HEK293 (cell line): ENCODE measurements around the gene MFAP1.

Experiments used
- GLIS2 ChIP-seq: fragments of 450-650 bp; formaldehyde crosslinking; IDR thresholded peaks from 2 replicates; pipeline ENCODE4 v1.5.1; 2016; ENCODE audit warnings: missing biosample characterization, missing genetic modification characterization
- KLF1 ChIP-seq: fragments of 450-650 bp; formaldehyde crosslinking; IDR thresholded peaks from 2 replicates; pipeline ENCODE4 v1.5.1; 2016; ENCODE audit warnings: missing biosample characterization, missing genetic modification characterization
- KLF8 ChIP-seq: fragments of 450-650 bp; formaldehyde crosslinking; IDR thresholded peaks from 2 replicates; pipeline ENCODE4 v1.5.1; 2016; ENCODE audit warnings: missing biosample characterization, missing genetic modification characterization
- REPIN1 ChIP-seq: fragments of 450-650 bp; formaldehyde crosslinking; IDR thresholded peaks from 2 replicates; pipeline ENCODE4 v1.5.1; 2017; ENCODE audit warnings: missing biosample characterization, missing genetic modification characterization, low read depth
- SCRT2 ChIP-seq: fragments of 450-650 bp; formaldehyde crosslinking; IDR thresholded peaks from 2 replicates; pipeline ENCODE4 v1.5.1; 2016; ENCODE audit warnings: missing biosample characterization, missing genetic modification characterization
- SP7 ChIP-seq: fragments of 450-650 bp; formaldehyde crosslinking; IDR thresholded peaks from 2 replicates; pipeline ENCODE4 v1.5.1; 2016; ENCODE audit warnings: missing biosample characterization, missing genetic modification characterization
- TCF7L2 ChIP-seq: IDR thresholded peaks from 2 replicates; pipeline ENCODE4 v1.6.1; 2011; ENCODE audit warnings: low read depth, mild to moderate bottlenecking, inconsistent platforms, low read length, moderate library complexity, borderline replicate concordance
- ZBTB48 ChIP-seq: fragments of 450-650 bp; formaldehyde crosslinking; IDR thresholded peaks from 2 replicates; pipeline ENCODE4 v1.5.1; 2016; ENCODE audit warnings: missing biosample characterization, missing genetic modification characterization
- ZBTB49 ChIP-seq: fragments of 450-650 bp; formaldehyde crosslinking; IDR thresholded peaks from 2 replicates; pipeline ENCODE4 v1.5.1; 2016; ENCODE audit warnings: missing biosample characterization, missing genetic modification characterization, low read depth
- ZBTB8A ChIP-seq: fragments of 450-650 bp; formaldehyde crosslinking; IDR thresholded peaks from 2 replicates; pipeline ENCODE4 v1.5.1; 2016; ENCODE audit warnings: missing biosample characterization, missing genetic modification characterization
- ZEB2 ChIP-seq: fragments of 450-650 bp; formaldehyde crosslinking; IDR thresholded peaks from 2 replicates; pipeline ENCODE4 v1.5.1; 2016; ENCODE audit warnings: missing biosample characterization, missing genetic modification characterization
- ZFHX2 ChIP-seq: fragments of 450-650 bp; formaldehyde crosslinking; conservative IDR thresholded peaks from 2 replicates; pipeline ENCODE4 v1.5.1; 2016; ENCODE audit warnings: missing biosample characterization, missing genetic modification characterization
- ZFP37 ChIP-seq: fragments of 450-650 bp; formaldehyde crosslinking; IDR thresholded peaks from 2 replicates; pipeline ENCODE4 v1.5.1; 2016; ENCODE audit warnings: missing biosample characterization, missing genetic modification characterization
- ZNF133 ChIP-seq: fragments of 450-650 bp; formaldehyde crosslinking; IDR thresholded peaks from 2 replicates; pipeline ENCODE4 v1.5.1; 2016; ENCODE audit warnings: missing biosample characterization, missing genetic modification characterization
- ZNF140 ChIP-seq: fragments of 450-650 bp; formaldehyde crosslinking; IDR thresholded peaks from 2 replicates; pipeline ENCODE4 v1.5.1; 2016; ENCODE audit warnings: missing biosample characterization, missing genetic modification characterization
- ZNF146 ChIP-seq: fragments of 450-650 bp; formaldehyde crosslinking; IDR thresholded peaks from 2 replicates; pipeline ENCODE4 v1.5.1; 2016; ENCODE audit warnings: missing biosample characterization, missing genetic modification characterization
- ZNF280D ChIP-seq: fragments of 450-650 bp; formaldehyde crosslinking; IDR thresholded peaks from 2 replicates; pipeline ENCODE4 v1.5.1; 2016; ENCODE audit warnings: missing biosample characterization, missing genetic modification characterization
- ZNF354C ChIP-seq: fragments of 450-650 bp; formaldehyde crosslinking; IDR thresholded peaks from 2 replicates; pipeline ENCODE4 v1.5.1; 2016; ENCODE audit warnings: missing biosample characterization, missing genetic modification characterization, low read depth, borderline replicate concordance
- ZNF473 ChIP-seq: fragments of 450-650 bp; formaldehyde crosslinking; IDR thresholded peaks from 2 replicates; pipeline ENCODE4 v1.5.1; 2017; ENCODE audit warnings: missing biosample characterization, missing genetic modification characterization
- ZNF529 ChIP-seq: fragments of 450-650 bp; formaldehyde crosslinking; IDR thresholded peaks from 2 replicates; pipeline ENCODE4 v1.5.1; 2017; ENCODE audit warnings: missing genetic modification characterization, missing biosample characterization; ENCODE audit not compliant: insufficient replicate concordance
- ZNF555 ChIP-seq: fragments of 450-650 bp; formaldehyde crosslinking; conservative IDR thresholded peaks from 2 replicates; pipeline ENCODE4 v1.5.1; 2017; ENCODE audit warnings: missing biosample characterization, mild to moderate bottlenecking, missing genetic modification characterization, inconsistent platforms
- ZNF558 ChIP-seq: fragments of 450-650 bp; formaldehyde crosslinking; IDR thresholded peaks from 2 replicates; pipeline ENCODE4 v1.5.1; 2016; ENCODE audit warnings: missing biosample characterization, missing genetic modification characterization
- ZNF645 ChIP-seq: fragments of 450-650 bp; formaldehyde crosslinking; IDR thresholded peaks from 2 replicates; pipeline ENCODE4; 2016; ENCODE audit warnings: missing biosample characterization, missing genetic modification characterization
- ZNF670 ChIP-seq: fragments of 450-650 bp; formaldehyde crosslinking; IDR thresholded peaks from 2 replicates; pipeline ENCODE4 v1.5.1; 2016; ENCODE audit warnings: missing biosample characterization, missing genetic modification characterization, low read depth
- ZNF704 ChIP-seq: fragments of 450-650 bp; formaldehyde crosslinking; IDR thresholded peaks from 2 replicates; pipeline ENCODE4 v1.5.1; 2016; ENCODE audit warnings: missing biosample characterization, missing genetic modification characterization
- ZNF785 ChIP-seq: fragments of 450-650 bp; formaldehyde crosslinking; IDR thresholded peaks from 2 replicates; pipeline ENCODE4 v1.5.1; 2016; ENCODE audit warnings: missing biosample characterization, missing genetic modification characterization
- ZSCAN18 ChIP-seq: fragments of 450-650 bp; formaldehyde crosslinking; IDR thresholded peaks from 2 replicates; pipeline ENCODE4 v1.5.1; 2016; ENCODE audit warnings: missing biosample characterization, missing genetic modification characterization
- TF ChIP-seq, protein P1 (sequence below): fragments of 450-650 bp; formaldehyde crosslinking; IDR thresholded peaks from 2 replicates; pipeline ENCODE4 v1.5.1; 2016; ENCODE audit warnings: missing biosample characterization, missing genetic modification characterization

The MFAP1 gene

GRCh38 chr15:43791993-43792760, 32.3 kb downstream of the MFAP1 start, which contains the start of gene SERF2 (continued):
- TF ChIP-seq, protein P1, sequence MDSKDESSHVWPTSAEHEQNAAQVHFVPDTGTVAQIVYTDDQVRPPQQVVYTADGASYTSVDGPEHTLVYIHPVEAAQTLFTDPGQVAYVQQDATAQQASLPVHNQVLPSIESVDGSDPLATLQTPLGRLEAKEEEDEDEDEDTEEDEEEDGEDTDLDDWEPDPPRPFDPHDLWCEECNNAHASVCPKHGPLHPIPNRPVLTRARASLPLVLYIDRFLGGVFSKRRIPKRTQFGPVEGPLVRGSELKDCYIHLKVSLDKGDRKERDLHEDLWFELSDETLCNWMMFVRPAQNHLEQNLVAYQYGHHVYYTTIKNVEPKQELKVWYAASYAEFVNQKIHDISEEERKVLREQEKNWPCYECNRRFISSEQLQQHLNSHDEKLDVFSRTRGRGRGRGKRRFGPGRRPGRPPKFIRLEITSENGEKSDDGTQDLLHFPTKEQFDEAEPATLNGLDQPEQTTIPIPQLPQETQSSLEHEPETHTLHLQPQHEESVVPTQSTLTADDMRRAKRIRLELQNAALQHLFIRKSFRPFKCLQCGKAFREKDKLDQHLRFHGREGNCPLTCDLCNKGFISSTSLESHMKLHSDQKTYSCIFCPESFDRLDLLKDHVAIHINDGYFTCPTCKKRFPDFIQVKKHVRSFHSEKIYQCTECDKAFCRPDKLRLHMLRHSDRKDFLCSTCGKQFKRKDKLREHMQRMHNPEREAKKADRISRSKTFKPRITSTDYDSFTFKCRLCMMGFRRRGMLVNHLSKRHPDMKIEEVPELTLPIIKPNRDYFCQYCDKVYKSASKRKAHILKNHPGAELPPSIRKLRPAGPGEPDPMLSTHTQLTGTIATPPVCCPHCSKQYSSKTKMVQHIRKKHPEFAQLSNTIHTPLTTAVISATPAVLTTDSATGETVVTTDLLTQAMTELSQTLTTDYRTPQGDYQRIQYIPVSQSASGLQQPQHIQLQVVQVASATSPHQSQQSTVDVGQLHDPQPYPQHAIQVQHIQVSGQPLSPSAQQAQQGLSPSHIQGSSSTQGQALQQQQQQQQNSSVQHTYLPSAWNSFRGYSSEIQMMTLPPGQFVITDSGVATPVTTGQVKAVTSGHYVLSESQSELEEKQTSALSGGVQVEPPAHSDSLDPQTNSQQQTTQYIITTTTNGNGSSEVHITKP (tag by site-specific recombination): peak; percentile 77
- TF ChIP-seq ZBTB8A (tag by site-specific recombination): no peak; the same call in 1 of the 2 replicates
- TF ChIP-seq ZNF354C (tag by site-specific recombination): no peak
- peak; percentile 53 for TF ChIP-seq ZBTB48 (tag by site-specific recombination)
- TF ChIP-seq ZNF140: no peak
- no peak for TF ChIP-seq REPIN1
- no peak for TF ChIP-seq ZNF280D
- no peak for TF ChIP-seq ZNF670 (tag by site-specific recombination)
- no peak for TF ChIP-seq ZFP37 (tag by site-specific recombination)
- TF ChIP-seq GLIS2 (tag by site-specific recombination): peak; percentile 61
- no peak for TF ChIP-seq ZNF146
- TF ChIP-seq ZNF558 (tag by site-specific recombination): no peak
- no peak for TF ChIP-seq SCRT2 (tag by site-specific recombination)
- TF ChIP-seq ZFHX2 (tag by site-specific recombination): peak; percentile 68
- TF ChIP-seq ZBTB49 (tag by site-specific recombination): no peak
- TF ChIP-seq ZSCAN18 (tag by site-specific recombination): no peak
- no peak for TF ChIP-seq ZNF704
- TF ChIP-seq ZNF473 (tag by site-specific recombination): no peak
- no peak for TF ChIP-seq TCF7L2
- TF ChIP-seq SP7 (tag by site-specific recombination): peak; percentile 19; the same call in 1 of the 2 replicates
- no peak for TF ChIP-seq ZNF133
- no peak for TF ChIP-seq ZNF529 (tag by site-specific recombination)
- peak; percentile 59 for TF ChIP-seq KLF1
- TF ChIP-seq ZNF555 (tag by site-specific recombination): no peak
- no peak for TF ChIP-seq ZNF645 (tag by site-specific recombination)
- TF ChIP-seq KLF8 (tag by site-specific recombination): peak; percentile 64
- TF ChIP-seq ZEB2 (tag by site-specific recombination): peak; percentile 64
- no peak for TF ChIP-seq ZNF785
